ENCODE data around the gene WDR7.

DNA sequence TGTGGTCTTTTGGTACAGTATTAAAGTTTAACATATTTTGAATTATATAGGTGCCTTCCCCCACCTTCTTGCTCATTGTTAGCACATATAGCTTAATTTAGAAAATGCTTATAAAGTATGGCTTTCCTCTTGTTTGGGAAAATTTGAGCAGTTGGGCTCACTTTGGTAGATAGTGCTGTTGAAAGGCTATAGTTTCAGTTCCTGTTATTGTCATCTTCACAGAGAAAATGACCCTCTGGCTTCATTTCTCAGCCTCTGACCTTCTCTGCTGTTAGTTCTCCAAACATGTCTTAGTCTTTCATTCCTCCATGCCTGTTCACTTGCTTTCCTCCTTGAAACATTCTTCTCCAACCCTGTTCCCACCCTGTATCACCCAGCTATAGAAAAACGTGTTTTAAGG is 200.6 kb downstream of the WDR7 start:
- TF ChIP-seq, protein P1, sequence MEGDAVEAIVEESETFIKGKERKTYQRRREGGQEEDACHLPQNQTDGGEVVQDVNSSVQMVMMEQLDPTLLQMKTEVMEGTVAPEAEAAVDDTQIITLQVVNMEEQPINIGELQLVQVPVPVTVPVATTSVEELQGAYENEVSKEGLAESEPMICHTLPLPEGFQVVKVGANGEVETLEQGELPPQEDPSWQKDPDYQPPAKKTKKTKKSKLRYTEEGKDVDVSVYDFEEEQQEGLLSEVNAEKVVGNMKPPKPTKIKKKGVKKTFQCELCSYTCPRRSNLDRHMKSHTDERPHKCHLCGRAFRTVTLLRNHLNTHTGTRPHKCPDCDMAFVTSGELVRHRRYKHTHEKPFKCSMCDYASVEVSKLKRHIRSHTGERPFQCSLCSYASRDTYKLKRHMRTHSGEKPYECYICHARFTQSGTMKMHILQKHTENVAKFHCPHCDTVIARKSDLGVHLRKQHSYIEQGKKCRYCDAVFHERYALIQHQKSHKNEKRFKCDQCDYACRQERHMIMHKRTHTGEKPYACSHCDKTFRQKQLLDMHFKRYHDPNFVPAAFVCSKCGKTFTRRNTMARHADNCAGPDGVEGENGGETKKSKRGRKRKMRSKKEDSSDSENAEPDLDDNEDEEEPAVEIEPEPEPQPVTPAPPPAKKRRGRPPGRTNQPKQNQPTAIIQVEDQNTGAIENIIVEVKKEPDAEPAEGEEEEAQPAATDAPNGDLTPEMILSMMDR (IDR thresholded peaks at IDR 0.05; ENCODE audit: poor library complexity) = no peak
- no peak for TF ChIP-seq EZH2 (IDR thresholded peaks at IDR 0.05; ENCODE audit: borderline replicate concordance)
- TF ChIP-seq EZH2phosphoT487 (IDR thresholded peaks at IDR 0.05; ENCODE audit: low read depth, severe bottlenecking, unreplicated experiment) = no peak
